ENCODE measurements around the gene PTGES3. TPM values are rescaled to one million over a fixed set of nuclear protein-coding genes. Genes with fewer than 3 reads are reported as not detected.
"Not testable (repeated sequence)": the region's sequence is repeated elsewhere in the genome, so short reads cannot be mapped to it uniquely, and the experiment has no call there.

Gene PTGES3
- total and polyA plus RNA-seq, 5 donors from 2014 or later, result 128 to 321 (median 301) TPM

GRCh38 chr12:56670836-56671235, 17.2 kb downstream of the PTGES3 start:
- Mint-ChIP-seq H3K4me3 (no peak overlapping the region), H3K27me3 (no peaks in the 10 kb centered on the region), H3K9me3 (no peaks in the 10 kb centered on the region), H3K36me3 (peaks cover 32% of the 10 kb centered on the region), H3K4me1 (peaks cover 22 to 50% (median 35%) of the 10 kb centered on the region in 4 donors), H3K27ac (peak overlapping the region in 1 of 3 donors; percentile 71)
- Histone ChIP-seq H3K9me3 (ENCODE audit: control insufficient read depth in 2 of 2, low read length in 2 of 2) (no peaks in the 10 kb centered on the region), H3K4me1 (ENCODE audit: control insufficient read depth, insufficient read depth, low read length, poor library complexity, severe bottlenecking) (peaks cover 31% of the 10 kb centered on the region), H3K4me3 (ENCODE audit: low read depth, low read length) (no peak overlapping the region), H3K27ac (ENCODE audit: insufficient read depth, low read length, poor library complexity, severe bottlenecking) (peak overlapping the region; percentile 6), H3K27me3 (ENCODE audit: control insufficient read depth, insufficient read depth, low read length) (no peaks in the 10 kb centered on the region), H3K36me3 (ENCODE audit: control insufficient read depth, insufficient read depth, low read length) (peaks cover 65% of the 10 kb centered on the region)
- DNase-seq, result no peak
- ATAC-seq (ENCODE audit: low read depth in 2 of 2), result no peak

DNA sequence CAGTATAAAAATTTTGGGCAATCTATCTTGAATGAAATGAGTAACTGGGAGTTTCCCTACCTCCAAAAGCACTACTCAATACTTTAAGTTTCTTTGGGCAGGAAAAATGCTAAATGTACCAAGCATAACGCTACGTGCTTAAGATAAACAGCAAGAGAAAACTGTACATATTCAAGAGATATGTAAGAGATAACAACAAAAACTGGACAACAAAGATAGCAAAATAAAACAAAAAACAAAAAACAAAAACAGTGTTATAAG, 20.0 kb downstream of the PTGES3 start:
- Mint-ChIP-seq H3K9me3 (no peaks in the 10 kb centered on the region), H3K27ac (peak overlapping the region; percentile 56 to 78 (median 75)), H3K36me3 (peaks cover 43% of the 10 kb centered on the region), H3K4me3 (no peak overlapping the region), H3K4me1 (peaks cover 20 to 35% (median 24%) of the 10 kb centered on the region in 4 donors), H3K27me3 (no peaks in the 10 kb centered on the region)
- DNase-seq (no peak), ATAC-seq (ENCODE audit: low read depth in 2 of 2) (no peak)
- H3K27me3 ChIP-seq (ENCODE audit: control insufficient read depth, insufficient read depth, low read length), result no peaks in the 10 kb centered on the region
- H3K4me1 ChIP-seq (ENCODE audit: control insufficient read depth, insufficient read depth, low read length, poor library complexity, severe bottlenecking), result peaks cover 18% of the 10 kb centered on the region
- peaks cover 89% of the 10 kb centered on the region for H3K36me3 ChIP-seq (ENCODE audit: control insufficient read depth, insufficient read depth, low read length)
- H3K4me3 ChIP-seq (ENCODE audit: low read depth, low read length), result no peak overlapping the region
- H3K27ac ChIP-seq (ENCODE audit: insufficient read depth, low read length, poor library complexity, severe bottlenecking), result peak overlapping the region; percentile 41
- H3K9me3 ChIP-seq (ENCODE audit: control insufficient read depth in 2 of 2, low read length in 2 of 2), result no peaks in the 10 kb centered on the region

- ATAC-seq (ENCODE audit: low read depth in 2 of 2) (no peak), DNase-seq (no peak)
- Mint-ChIP-seq H3K36me3 (peaks cover 23% of the 10 kb centered on the region), H3K27me3 (no peaks in the 10 kb centered on the region), H3K4me3 (no peak overlapping the region), H3K4me1 (peaks cover 0 to 13% (median 8%) of the 10 kb centered on the region in 4 donors), H3K27ac (no peak overlapping the region), H3K9me3 (no peaks in the 10 kb centered on the region)
- no peaks in the 10 kb centered on the region for H3K4me1 ChIP-seq (ENCODE audit: control insufficient read depth, insufficient read depth, low read length, poor library complexity, severe bottlenecking)
- no peak overlapping the region for H3K27ac ChIP-seq (ENCODE audit: insufficient read depth, low read length, poor library complexity, severe bottlenecking)
- no peak overlapping the region for H3K4me3 ChIP-seq (ENCODE audit: low read depth, low read length)
- H3K27me3 ChIP-seq (ENCODE audit: control insufficient read depth, insufficient read depth, low read length), result no peaks in the 10 kb centered on the region
- peaks cover 44% of the 10 kb centered on the region for H3K36me3 ChIP-seq (ENCODE audit: control insufficient read depth, insufficient read depth, low read length)
- H3K9me3 ChIP-seq (ENCODE audit: control insufficient read depth in 2 of 2, low read length in 2 of 2), result no peaks in the 10 kb centered on the region
These were observed 26.0 kb downstream of the PTGES3 start for GRCh38 chr12:56661979-56662638.

- Histone ChIP-seq H3K4me1 (ENCODE audit: control insufficient read depth, insufficient read depth, low read length, poor library complexity, severe bottlenecking) (no peaks in the 10 kb centered on the region), H3K4me3 (ENCODE audit: low read depth, low read length) (no peak overlapping the region), H3K27ac (ENCODE audit: insufficient read depth, low read length, poor library complexity, severe bottlenecking) (no peak overlapping the region), H3K27me3 (ENCODE audit: control insufficient read depth, insufficient read depth, low read length) (no peaks in the 10 kb centered on the region), H3K9me3 (ENCODE audit: control insufficient read depth in 2 of 2, low read length in 2 of 2) (no peaks in the 10 kb centered on the region), H3K36me3 (ENCODE audit: control insufficient read depth, insufficient read depth, low read length) (peaks cover 39% of the 10 kb centered on the region)
- DNase-seq (no peak), ATAC-seq (ENCODE audit: low read depth in 2 of 2) (no peak)
- H3K9me3 Mint-ChIP-seq, result no peaks in the 10 kb centered on the region
- H3K27me3 Mint-ChIP-seq, result no peaks in the 10 kb centered on the region
- peaks cover 0 to 13% (median 8%) of the 10 kb centered on the region in 4 donors for H3K4me1 Mint-ChIP-seq
- H3K4me3 Mint-ChIP-seq, result no peak overlapping the region
- peaks cover 23% of the 10 kb centered on the region for H3K36me3 Mint-ChIP-seq
- no peak overlapping the region for H3K27ac Mint-ChIP-seq
These were observed 26.5 kb downstream of the PTGES3 start for GRCh38 chr12:56661560-56661959.

DNA sequence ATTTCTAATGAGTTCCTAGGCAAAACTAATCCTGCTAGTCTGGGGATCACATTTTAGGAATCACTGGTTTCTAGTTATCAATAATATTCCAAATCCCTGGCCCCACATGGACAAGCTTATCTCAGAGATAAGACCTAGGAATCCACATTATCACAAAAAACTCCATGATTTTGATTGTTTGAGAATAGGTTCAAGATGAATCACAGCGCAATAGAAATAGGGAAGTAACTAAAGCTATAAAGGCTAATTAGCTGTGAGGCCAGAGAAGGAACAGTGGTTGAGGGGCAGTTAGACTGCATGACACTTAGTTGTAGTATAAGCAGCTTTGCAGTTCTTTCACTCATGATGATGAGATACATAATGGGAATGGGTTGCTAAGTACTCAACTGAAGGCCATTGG, 29.2 kb downstream of the PTGES3 start:
- no peak overlapping the region for H3K4me3 ChIP-seq (ENCODE audit: low read depth, low read length)
- peak overlapping the region in 1 of 3 donors; percentile 60 for H3K27ac Mint-ChIP-seq
- DNase-seq (no peak), ATAC-seq (ENCODE audit: low read depth in 2 of 2) (no peak)
- H3K27me3 ChIP-seq (ENCODE audit: control insufficient read depth, insufficient read depth, low read length), result no peaks in the 10 kb centered on the region
- peaks cover 12% of the 10 kb centered on the region for H3K36me3 Mint-ChIP-seq
- H3K9me3 Mint-ChIP-seq, result peaks cover 0 to 6% (median 0%) of the 10 kb centered on the region in 7 donors
- H3K36me3 ChIP-seq (ENCODE audit: control insufficient read depth, insufficient read depth, low read length), result peaks cover 14% of the 10 kb centered on the region
- peaks cover 0 to 2% of the 10 kb centered on the region in 2 experiments for H3K9me3 ChIP-seq (ENCODE audit: control insufficient read depth in 2 of 2, low read length in 2 of 2)
- H3K4me1 Mint-ChIP-seq, result peaks cover 0 to 6% (median 5%) of the 10 kb centered on the region in 4 donors
- no peak overlapping the region for H3K4me3 Mint-ChIP-seq
- H3K27ac ChIP-seq (ENCODE audit: insufficient read depth, low read length, poor library complexity, severe bottlenecking), result no peak overlapping the region
- no peaks in the 10 kb centered on the region for H3K4me1 ChIP-seq (ENCODE audit: control insufficient read depth, insufficient read depth, low read length, poor library complexity, severe bottlenecking)
- no peaks in the 10 kb centered on the region for H3K27me3 Mint-ChIP-seq

DNA sequence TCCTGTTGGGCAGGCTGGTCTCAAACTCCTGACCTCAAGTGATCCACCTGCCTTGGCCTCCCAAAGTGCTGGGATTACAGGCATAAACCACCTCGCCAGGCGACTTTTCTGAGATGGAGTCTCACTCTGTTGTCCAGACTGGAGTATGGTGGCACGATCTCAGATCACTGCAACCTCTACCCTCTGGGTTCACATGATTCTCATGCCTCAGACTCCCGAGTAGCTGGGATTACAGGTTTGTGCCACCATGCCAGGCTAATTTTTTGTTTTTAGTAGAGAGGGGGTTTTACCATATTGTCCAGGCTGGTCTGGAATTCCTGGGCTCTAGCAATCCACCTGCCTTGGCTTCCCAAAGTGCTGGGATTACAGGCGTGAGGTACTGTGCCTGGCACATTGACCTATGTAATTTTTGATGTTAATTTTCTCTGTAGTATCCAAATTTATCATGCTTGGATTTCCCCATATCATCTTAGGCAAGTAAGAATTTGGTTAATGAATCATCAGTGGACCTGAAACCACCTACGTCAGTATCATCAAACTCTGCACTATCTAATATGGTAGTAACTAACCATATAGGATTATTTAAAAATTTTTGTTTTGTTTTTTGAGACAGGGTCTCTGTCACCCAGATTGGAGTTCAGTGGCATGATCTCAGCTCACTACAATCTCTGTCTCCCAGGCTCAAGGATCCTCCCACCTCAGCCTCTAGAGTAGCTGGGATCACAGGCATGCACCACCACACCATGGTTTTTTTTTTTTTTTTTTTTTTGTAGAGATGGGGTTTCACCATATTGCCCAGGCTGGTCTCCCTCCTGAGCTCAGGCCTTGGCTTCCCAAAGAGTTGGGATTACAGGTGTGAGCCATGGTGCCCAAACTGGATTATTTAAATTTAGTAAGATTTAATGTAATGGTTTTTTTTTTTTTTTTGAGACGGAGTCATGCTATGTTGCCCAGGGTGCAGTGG, 30.4 kb downstream of the PTGES3 start:
- peaks cover 4% of the 10 kb centered on the region for H3K27me3 Mint-ChIP-seq
- peaks cover 0 to 9% (median 5%) of the 10 kb centered on the region in 7 donors for H3K9me3 Mint-ChIP-seq
- H3K9me3 ChIP-seq (ENCODE audit: control insufficient read depth in 2 of 2, low read length in 2 of 2), result peaks cover 5 to 10% of the 10 kb centered on the region in 2 experiments
- H3K4me1 Mint-ChIP-seq, result peaks cover 0 to 2% (median 0%) of the 10 kb centered on the region in 4 donors
- H3K36me3 Mint-ChIP-seq, result peaks cover 13% of the 10 kb centered on the region
- DNase-seq (peak in 1 of 3 donors; percentile 28), ATAC-seq (ENCODE audit: low read depth in 2 of 2) (peak in 1 of 2 donors; percentile 42)
- peak overlapping the region in 2 of 3 donors; percentile 48 to 51 for H3K27ac Mint-ChIP-seq
- H3K4me1 ChIP-seq (ENCODE audit: control insufficient read depth, insufficient read depth, low read length, poor library complexity, severe bottlenecking), result no peaks in the 10 kb centered on the region
- H3K36me3 ChIP-seq (ENCODE audit: control insufficient read depth, insufficient read depth, low read length), result peaks cover 3% of the 10 kb centered on the region
- H3K27me3 ChIP-seq (ENCODE audit: control insufficient read depth, insufficient read depth, low read length), result no peaks in the 10 kb centered on the region
- no peak overlapping the region for H3K4me3 ChIP-seq (ENCODE audit: low read depth, low read length)
- H3K27ac ChIP-seq (ENCODE audit: insufficient read depth, low read length, poor library complexity, severe bottlenecking), result no peak overlapping the region
- H3K4me3 Mint-ChIP-seq, result no peak overlapping the region

DNA sequence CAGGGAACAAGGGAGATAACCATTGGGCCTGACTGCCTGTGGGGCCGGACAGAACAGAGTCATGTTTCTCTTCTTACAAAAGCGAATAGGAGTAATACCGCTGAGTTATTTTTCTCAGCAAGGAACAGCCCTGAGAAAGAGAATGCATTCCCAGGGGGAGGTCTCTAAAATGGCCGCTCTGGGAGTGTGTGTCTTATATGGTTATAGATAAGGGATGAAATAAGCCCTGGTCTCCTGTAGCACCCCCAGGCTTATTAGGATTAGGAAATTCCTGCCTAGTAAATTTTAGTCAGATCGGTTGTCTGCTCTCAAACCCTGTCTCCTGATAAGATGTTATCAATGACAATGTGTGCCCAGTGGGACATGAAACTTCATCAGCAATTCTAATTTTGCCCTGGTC, 34.3 kb downstream of the PTGES3 start:
- DNase-seq; H3K4me3 Mint-ChIP-seq; H3K27me3 ChIP-seq (ENCODE audit: control insufficient read depth, insufficient read depth, low read length); H3K36me3 ChIP-seq (ENCODE audit: control insufficient read depth, insufficient read depth, low read length); H3K27ac Mint-ChIP-seq; H3K4me1 ChIP-seq (ENCODE audit: control insufficient read depth, insufficient read depth, low read length, poor library complexity, severe bottlenecking); H3K27ac ChIP-seq (ENCODE audit: insufficient read depth, low read length, poor library complexity, severe bottlenecking); H3K4me3 ChIP-seq (ENCODE audit: low read depth, low read length); H3K4me1 Mint-ChIP-seq; H3K27me3 Mint-ChIP-seq; H3K9me3 ChIP-seq (ENCODE audit: control insufficient read depth in 2 of 2, low read length in 2 of 2); ATAC-seq (ENCODE audit: low read depth in 2 of 2): not testable (repeated sequence)
- Mint-ChIP-seq H3K36me3 (peaks cover 15% of the 10 kb centered on the region), H3K9me3 (peaks cover 0 to 12% (median 6%) of the 10 kb centered on the region in 7 donors)
